Sigmoid colon (tissue), 7 donors: ENCODE data around the gene MFRP. TPM values are rescaled to one million over a fixed set of nuclear protein-coding genes. Genes with fewer than 3 reads are reported as not detected.

ENCODE experiments used
- DNase-seq: peaks from one replicate; pipeline ENCODE4 v3.0.0-alpha.2; 2019
- H3K27ac ChIP-seq, 4 donors: fragments of 200-600 bp; sonication (generic); one replicate each; pipeline ENCODE4 v1.5.1; 2016 to 2019; ENCODE audit warnings: mild to moderate bottlenecking in 1 of 4
- H3K27me3 ChIP-seq, 3 donors: fragments of 200-600 bp; sonication (generic); one replicate each; pipeline ENCODE4 v1.5.1; 2019; ENCODE audit warnings: mild to moderate bottlenecking in 1 of 3
- H3K36me3 ChIP-seq, 4 donors: fragments of 200-600 bp; sonication (generic); one replicate each; pipeline ENCODE4 v1.5.1; 2016 to 2019
- H3K4me1 ChIP-seq, 4 donors: fragments of 200-600 bp; sonication (generic); one replicate each; pipeline ENCODE4 v1.5.1; 2017 to 2019
- H3K4me3 ChIP-seq, 4 donors: fragments of 200-600 bp; sonication (generic); one replicate each; pipeline ENCODE4 v1.5.1; 2017 to 2019; ENCODE audit warnings: mild to moderate bottlenecking in 2 of 4, moderate library complexity in 1 of 4
- H3K9me3 ChIP-seq, 4 donors: fragments of 200-600 bp in 3 of 4; sonication (generic) in 3 of 4; one replicate each; pipeline versions ENCODE4 v1.5.1 to v1.6.1; 2013 to 2019
- CTCF ChIP-seq, 4 experiments: fragments of 450-650 bp in 3 of 4; fragments of 200-600 bp in 1 of 4; IDR thresholded peaks; one replicate each; pipeline ENCODE4 v1.5.1; 2016 to 2019; ENCODE audit warnings: antibody characterized with exemption in 4 of 4, mild to moderate bottlenecking in 3 of 4, moderate library complexity in 2 of 4
- EP300 ChIP-seq, 4 donors: sonication (generic); formaldehyde crosslinking; IDR thresholded peaks; one replicate each; pipeline ENCODE4 v1.6.1; 2017; ENCODE audit warnings: antibody characterized with exemption in 4 of 4
- POLR2A ChIP-seq, 2 donors: fragments of 450-650 bp; IDR thresholded peaks; one replicate each; pipeline ENCODE4 v1.6.1; 2016; ENCODE audit warnings: antibody characterized with exemption in 2 of 2, mild to moderate bottlenecking in 2 of 2, moderate library complexity in 2 of 2
- POLR2AphosphoS5 ChIP-seq, 4 donors: sonication (generic); formaldehyde crosslinking; IDR thresholded peaks; one replicate each; pipeline ENCODE4 v1.6.1; 2017; ENCODE audit warnings: antibody characterized with exemption in 4 of 4
- WGBS, 2 donors: extraction: QIAGEN DNeasy Blood & Tissue Kit; methylation state at CpG; one replicate each; pipeline ENCODE4 v1.1.7; 2013; 5-methylcytosine and 5-hydroxymethylcytosine counted together
- intact Hi-C: fragments of 100-400 bp; cut with DNase I; formaldehyde crosslinking; loops from one replicate; pipeline ENCODE4 v1.15.1; 2023
- polyA plus RNA-seq, 3 donors: library from polyadenylated mRNA; stranded (reverse); fragments of 200-250 nt; gene quantifications; one replicate each; pipeline ENCODE4 v1.2.3, GENCODE V29; 2013
- total RNA-seq, 4 donors: library from RNA; depleted of rRNA; stranded (reverse); fragments of >200 nt; gene quantifications; one replicate each; pipeline ENCODE4 v1.1.0, GENCODE V29; 2016
- donor health status: healthy with polysubstance abuse.
- donor health status: Bipolar disorder and iron deficiency.
- donor health status: healthy.

Gene MFRP
- total and polyA plus RNA-seq, 7 donors, result 0.14 TPM; not detected in 6

DNA sequence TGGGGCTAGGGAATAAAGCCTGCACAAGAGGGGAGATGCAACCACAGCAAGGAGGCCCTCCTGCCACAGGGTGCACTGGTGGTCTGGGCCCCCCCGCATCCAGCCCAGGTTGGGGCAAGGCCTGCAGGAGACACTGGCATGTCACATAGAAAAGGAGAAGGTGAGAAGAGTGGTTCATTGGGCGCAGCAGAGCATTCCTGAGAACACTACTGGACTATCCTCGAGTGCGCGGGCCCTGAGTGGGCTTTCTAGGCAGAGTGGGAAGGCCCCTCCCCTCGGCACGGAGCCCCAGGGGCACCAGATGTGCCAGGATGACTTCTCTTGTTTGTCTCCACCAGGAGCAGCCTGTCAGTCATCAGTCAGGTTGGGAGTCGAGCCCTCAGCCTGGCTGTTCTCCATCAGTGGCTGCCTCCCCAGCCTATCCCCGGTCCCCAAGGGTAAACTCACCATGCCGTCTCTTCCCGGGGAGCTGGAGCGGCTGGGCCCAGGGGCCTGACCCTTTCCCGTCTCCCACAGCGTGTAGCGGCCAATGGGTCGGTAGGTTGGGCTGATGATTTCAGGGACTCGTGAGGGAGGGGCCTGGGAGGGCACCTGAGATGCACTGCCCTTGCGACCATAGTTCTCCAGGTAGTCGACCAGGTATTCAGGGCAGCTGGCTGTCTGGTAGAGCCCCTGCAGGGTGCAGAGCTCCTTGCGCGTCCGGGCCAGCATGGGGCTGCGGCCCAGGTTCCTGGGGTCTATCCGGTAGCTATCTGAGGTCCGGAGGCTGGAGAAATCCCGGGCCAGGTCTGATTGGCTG lies 26.0 kb upstream of the MFRP start:
- Histone ChIP-seq H3K9me3 (no peaks in the 10 kb centered on the region), H3K36me3 (no peaks in the 10 kb centered on the region), H3K27me3 (no peaks in the 10 kb centered on the region), H3K4me1 (peaks cover 0 to 64% (median 47%) of the 10 kb centered on the region in 4 donors), H3K4me3 (no peak overlapping the region), H3K27ac (peak overlapping the region in 1 of 4 donors; percentile 36)
- no peak for TF ChIP-seq POLR2AphosphoS5 (IDR thresholded peaks at IDR 0.05)
- TF ChIP-seq CTCF (IDR thresholded peaks at IDR 0.05), result no peak
- TF ChIP-seq POLR2A (IDR thresholded peaks at IDR 0.05), result no peak
- no peak for TF ChIP-seq EP300 (IDR thresholded peaks at IDR 0.05)
- 89 to 92% methylated on average over 26 of the region's 26 CpGs for WGBS, 2 donors
- DNase-seq, result no peak
- intact Hi-C loops, result no loop called here

DNA sequence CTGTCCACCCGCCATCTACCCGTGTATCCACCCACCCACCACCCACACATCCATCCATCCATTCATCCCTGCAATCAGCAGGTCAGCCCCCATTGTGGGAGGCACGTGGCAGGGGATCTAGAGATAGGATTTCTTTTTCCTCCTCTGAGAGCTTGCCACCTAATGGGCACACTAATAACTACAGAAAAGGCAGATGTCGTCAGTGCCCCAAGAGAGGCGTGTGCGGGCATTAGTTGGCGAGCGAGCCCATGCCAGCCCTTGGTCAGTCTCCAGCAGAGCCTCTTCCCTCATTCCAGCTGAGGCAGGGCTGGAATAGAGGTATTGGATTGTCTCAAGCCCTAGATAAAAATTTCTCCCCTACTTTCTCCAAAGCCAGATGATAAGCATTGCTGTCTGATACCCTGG lies 25.3 kb upstream of the MFRP start:
- WGBS, 2 donors, result 57 to 77% methylated on average over 8 of the region's 8 CpGs
- Histone ChIP-seq H3K36me3 (no peaks in the 10 kb centered on the region), H3K4me3 (no peak overlapping the region), H3K27ac (peak overlapping the region in 1 of 4 donors; percentile 91), H3K9me3 (no peaks in the 10 kb centered on the region), H3K27me3 (no peaks in the 10 kb centered on the region), H3K4me1 (peaks cover 0 to 71% (median 54%) of the 10 kb centered on the region in 4 donors)
- no peak for DNase-seq
- TF ChIP-seq EP300 (IDR thresholded peaks at IDR 0.05) (no peak), POLR2AphosphoS5 (IDR thresholded peaks at IDR 0.05) (no peak), POLR2A (IDR thresholded peaks at IDR 0.05) (no peak), CTCF (IDR thresholded peaks at IDR 0.05) (no peak)
- intact Hi-C loops, result no loop called here

GRCh38 chr11:119371067-119371601 lies 24.6 kb upstream of the MFRP start:
- intact Hi-C loops, result no loop called here
- H3K27ac ChIP-seq, result peak overlapping the region in 3 of 4 donors; percentile 5 to 91 (median 34)
- DNase-seq, result no peak
- H3K9me3 ChIP-seq, result no peaks in the 10 kb centered on the region
- H3K4me3 ChIP-seq, result no peak overlapping the region
- H3K27me3 ChIP-seq, result no peaks in the 10 kb centered on the region
- H3K4me1 ChIP-seq, result peaks cover 0 to 71% (median 54%) of the 10 kb centered on the region in 4 donors
- no peak for TF ChIP-seq POLR2A (IDR thresholded peaks at IDR 0.05)
- no peak for TF ChIP-seq EP300 (IDR thresholded peaks at IDR 0.05)
- TF ChIP-seq CTCF (IDR thresholded peaks at IDR 0.05), result no peak
- TF ChIP-seq POLR2AphosphoS5 (IDR thresholded peaks at IDR 0.05), result no peak
- H3K36me3 ChIP-seq, result no peaks in the 10 kb centered on the region
- WGBS, 2 donors, result 81 to 84% methylated on average over 8 of the region's 8 CpGs

DNA sequence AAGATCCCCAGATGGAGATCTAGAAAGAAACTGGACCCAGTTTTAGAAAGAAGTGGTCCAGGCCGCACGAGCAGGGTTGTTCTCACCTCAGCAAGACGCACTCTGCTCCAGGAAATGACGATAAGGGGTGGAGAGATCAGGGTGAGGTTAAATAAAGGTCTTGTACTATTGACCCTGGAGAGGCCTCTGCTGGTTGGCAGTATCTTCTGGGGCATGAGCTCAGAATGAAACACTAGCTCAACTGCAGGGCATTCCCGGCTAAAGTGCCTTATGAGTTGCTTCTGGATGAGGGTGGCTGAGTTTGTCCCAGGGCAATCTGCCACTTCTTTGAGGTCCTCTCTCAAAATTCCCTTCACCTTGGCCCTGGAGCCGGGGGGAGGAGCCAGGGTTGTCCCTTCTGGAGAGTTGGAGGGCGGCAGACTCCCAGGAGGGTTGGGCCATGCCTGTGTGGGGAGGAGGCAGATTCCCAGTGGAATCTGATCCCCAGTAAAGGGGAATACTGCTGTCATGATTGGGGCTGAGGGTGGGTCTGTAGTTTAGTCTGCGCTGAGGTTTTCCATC lies 24.1 kb upstream of the MFRP start:
- intact Hi-C loops, result no loop called here
- no peaks in the 10 kb centered on the region for H3K27me3 ChIP-seq
- H3K4me3 ChIP-seq, result no peak overlapping the region
- TF ChIP-seq POLR2A (IDR thresholded peaks at IDR 0.05) (peak in 1 of 2 donors; percentile 10), POLR2AphosphoS5 (IDR thresholded peaks at IDR 0.05) (peak in 1 of 4 donors; percentile 5), EP300 (IDR thresholded peaks at IDR 0.05) (peak in 1 of 4 donors; percentile 14), CTCF (IDR thresholded peaks at IDR 0.05) (no peak)
- no peaks in the 10 kb centered on the region for H3K9me3 ChIP-seq
- no peaks in the 10 kb centered on the region for H3K36me3 ChIP-seq
- 40 to 64% methylated on average over 8 of the region's 8 CpGs for WGBS, 2 donors
- peaks cover 0 to 68% (median 51%) of the 10 kb centered on the region in 4 donors for H3K4me1 ChIP-seq
- peak; percentile 57 for DNase-seq
- peak overlapping the region in 3 of 4 donors; percentile 5 to 91 (median 34) for H3K27ac ChIP-seq
